NCI-H510A treated with DMSO at 0.1 percent for 48 hours (cell line): Measurements from ENCODE around the gene VPS33B.
"Not testable (repeated sequence)": the region's sequence is repeated elsewhere in the genome, so short reads cannot be mapped to it uniquely, and the experiment has no call there.

ENCODE experiments used
- DNase-seq: peaks from one replicate; lab custom pipeline; 2025; lab: John Stamatoyannopoulos, UW

VPS33B gene

DNA sequence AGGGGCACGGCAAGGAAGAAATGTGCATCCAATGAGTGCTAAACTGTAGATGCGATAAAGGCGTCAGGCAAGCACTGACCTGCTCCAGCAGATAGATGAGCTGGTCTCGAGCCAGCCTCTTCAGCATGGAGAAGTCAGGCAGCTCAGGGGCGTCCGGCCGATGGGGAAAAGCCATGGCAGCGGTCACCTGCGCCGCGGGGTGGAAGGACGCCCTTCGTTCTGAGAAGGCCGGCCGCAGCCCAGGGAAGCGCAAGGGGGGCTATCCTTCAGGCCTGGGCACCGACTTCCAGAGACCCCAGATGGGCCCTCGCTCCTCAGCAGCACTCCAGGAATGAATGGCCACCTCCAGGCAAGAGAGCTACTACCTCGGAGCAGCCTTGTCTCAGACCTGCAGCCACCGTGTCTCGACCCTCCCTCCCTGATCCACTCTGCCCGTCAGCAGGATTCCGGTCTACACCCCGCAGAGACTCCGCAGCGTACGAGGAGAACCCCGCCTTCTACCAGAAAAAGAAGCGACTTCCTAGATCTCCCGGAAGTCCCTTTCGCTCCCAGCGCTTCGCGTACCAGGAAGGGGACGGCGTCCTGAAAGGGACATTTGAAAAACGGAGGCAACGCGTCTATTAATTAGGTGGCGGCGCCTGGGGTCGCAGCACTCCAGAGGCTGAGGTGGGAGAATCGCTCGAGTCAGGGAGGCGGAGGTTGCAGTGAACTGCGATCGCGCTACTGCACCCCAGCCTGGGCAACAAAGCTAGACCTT, at the start of gene VPS33B:
TSS of gene VPS33B (minus strand) at position 520 of the 757 bp plus-strand sequence. CDS start at position 175, 345 bp downstream.
- DNase-seq = peak; percentile 66

DNA sequence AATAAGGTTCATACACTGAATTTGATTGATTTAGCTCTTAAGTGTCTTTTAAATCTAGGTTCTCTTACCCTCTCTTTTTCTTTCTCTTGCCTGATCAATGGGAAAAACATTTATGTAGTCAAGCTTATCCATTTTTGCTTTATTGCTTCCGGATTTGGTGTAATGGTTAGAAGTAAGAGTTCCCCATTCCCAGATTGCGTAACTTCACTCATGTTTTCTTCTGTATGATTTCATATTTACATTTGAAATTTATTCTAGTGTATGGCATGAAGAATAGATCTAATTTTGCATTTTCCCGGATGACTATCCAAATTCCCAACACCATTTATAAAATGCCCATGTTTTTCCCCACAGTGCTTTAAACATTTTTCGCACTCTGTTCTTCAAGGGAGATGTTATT, 49.8 kb upstream of the VPS33B start:
- no peak for DNase-seq

DNA sequence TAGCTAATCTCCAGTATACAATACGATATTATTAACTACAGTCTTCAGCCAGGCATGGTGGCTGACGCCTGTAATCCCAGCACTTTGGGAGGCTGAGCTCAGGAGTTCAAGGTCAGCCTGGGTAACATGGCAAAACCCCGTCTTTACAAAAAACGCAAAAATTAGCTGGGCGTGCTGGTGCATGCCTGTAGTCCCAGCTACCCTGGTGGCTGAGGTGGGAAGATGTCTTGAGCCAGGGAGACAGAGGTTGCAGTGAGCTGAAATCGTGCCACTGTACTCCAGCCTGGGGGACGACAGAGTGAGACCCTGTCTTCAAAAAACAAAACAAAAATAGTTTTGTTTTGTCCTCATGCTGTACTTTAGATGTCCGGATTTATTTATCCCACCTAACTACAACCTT, 48.5 kb upstream of the VPS33B start:
- DNase-seq = no peak

DNA sequence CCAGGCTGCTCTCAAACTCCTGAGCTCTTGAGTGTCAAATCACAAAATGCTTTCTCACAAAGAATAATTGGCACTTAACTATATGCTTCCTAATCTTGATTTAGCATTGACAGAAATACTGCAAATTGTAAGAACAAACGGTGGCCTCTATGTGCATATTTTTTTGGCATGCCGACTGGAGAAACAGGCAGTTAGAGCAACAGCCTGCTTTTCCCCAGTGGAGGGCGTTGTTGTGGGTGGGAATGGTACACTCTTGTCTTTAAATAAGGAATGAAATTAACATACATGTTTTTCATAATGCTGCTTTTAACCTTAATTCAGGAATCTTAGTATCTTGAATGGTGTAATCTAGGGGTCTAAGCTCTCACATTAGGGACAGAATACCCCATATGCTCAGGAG, 46.6 kb upstream of the VPS33B start:
- no peak for DNase-seq

DNA sequence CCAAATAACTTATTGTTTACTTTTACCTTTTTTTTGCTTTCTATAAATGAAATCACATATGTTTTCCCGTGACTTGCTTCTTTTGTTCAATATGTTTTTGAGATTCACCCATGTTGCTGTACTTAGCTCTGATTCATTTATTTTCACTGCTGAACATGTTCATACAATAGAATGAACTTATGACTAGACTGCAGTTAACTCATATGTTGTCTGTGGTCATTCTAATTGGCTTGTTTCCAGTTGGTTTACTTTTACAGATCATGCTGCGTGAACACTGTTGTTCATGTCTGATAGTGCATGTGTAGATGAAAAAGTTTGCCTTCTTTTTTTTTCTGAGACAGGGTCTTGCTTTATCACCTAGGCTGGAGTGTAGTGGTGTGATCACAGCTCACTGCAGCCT, 46.0 kb upstream of the VPS33B start:
- DNase-seq = no peak

DNA sequence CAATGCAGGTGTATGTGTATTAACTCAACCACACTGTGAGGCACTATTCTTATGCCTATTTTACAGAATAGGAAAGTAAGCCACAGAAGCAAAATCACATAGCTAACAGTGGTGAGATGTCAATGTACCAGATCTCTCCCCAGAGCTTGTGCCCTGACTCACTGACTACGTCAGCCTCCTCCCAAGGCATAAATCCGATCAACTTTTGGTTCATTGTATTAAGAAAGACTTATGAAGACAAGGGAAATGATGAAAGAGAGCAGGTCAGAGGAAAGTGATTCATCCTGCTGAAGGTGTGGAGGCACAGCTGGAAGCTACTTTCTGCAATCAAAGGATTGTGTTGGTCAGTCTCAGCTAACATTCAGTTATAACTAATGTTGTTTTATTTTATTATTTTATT, 44.6 kb upstream of the VPS33B start:
- no peak for DNase-seq

DNA sequence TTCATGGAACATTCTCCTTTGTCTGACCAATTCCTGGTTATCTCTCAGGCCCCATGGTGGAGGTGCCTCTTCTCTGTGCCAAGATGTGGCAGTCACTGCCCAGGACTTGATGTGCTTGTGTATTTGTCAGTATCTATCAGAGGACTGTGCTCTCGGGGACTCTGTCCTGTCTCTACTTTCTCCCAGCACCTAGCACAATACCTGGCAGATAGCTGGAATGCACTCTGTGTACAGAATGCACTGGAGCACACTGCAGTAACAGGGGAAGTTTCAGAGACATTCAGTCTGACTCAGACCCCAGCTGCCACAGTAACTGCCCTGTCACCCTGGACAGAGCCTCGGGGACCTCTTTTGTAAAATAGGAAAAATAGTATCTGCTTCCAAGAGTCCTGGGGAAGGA, 43.1 kb upstream of the VPS33B start:
- DNase-seq = no peak

DNA sequence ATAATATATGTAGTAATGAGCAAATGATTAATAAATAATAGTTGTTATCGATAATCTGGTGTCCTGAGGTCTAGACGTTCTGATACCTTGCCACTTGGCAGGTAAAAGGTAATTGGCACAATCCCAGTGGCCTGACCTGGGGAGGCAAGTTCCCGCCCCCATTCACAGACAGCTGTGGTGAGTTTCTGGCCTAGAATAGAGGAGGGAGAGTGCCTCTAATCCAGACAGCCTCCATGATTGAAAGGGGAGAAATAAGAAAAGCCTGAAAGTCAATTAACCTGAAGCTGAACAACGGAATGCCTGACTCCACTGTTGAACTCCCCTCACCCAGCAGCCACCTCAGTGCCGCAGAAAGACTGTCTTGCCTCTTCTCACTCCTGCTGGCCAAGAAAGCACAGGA, 39.6 kb upstream of the VPS33B start:
- DNase-seq = no peak

DNA sequence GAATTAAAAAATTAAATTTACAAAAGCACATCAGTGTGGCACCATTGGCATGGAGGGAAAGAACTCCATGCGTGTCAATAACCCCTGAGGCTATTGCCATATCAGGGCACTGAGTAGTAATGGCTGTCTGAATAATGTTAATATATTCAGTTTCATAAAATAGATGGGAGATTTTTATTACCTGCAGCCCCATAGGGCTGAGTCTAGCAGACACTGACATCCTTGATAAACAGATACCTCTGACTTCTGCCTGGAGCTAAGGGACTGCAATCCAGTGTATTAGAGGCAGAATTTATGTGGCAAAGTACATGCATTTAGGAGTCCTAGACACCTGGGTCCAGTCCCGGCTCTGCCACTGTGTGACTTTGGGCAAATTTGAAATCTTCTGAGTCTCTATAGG, 38.8 kb upstream of the VPS33B start:
- no peak for DNase-seq

DNA sequence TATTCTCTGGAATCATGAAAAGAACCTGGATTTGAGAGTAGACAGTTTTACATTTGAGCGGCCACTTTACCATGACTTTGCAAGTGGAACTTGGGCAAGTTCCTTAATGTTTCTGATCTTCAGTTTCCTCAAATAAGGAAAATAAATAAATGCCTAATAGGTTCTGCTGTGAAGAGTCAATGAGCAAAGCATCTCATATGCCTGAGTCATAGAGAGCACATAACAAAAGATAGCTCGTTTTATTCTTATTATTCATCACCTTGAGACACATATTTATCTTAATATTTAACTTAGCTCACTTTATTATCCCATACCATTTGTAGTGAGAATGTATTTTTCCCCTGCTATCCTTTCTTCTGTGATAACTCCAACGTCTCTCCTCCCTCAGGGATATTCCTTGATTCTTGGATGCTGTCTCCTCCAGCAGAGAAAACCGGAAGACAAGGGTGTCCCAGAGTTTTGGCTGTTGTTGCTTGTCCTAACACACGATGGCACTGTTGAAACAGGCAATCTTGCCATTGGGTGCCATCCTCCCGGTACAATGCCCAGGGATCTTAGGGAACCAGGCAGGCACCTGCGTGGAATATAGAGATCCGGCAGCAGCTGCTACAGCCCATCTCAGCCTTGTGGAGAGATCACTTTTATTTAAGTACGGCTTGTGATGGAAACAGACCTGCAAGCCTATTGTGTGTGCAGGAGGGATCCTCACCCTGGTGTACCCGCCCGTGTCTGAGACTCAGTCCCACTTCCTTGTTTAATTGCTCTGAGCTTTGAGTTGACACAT, 33.3 kb upstream of the VPS33B start:
- DNase-seq = peak; percentile 73

DNA sequence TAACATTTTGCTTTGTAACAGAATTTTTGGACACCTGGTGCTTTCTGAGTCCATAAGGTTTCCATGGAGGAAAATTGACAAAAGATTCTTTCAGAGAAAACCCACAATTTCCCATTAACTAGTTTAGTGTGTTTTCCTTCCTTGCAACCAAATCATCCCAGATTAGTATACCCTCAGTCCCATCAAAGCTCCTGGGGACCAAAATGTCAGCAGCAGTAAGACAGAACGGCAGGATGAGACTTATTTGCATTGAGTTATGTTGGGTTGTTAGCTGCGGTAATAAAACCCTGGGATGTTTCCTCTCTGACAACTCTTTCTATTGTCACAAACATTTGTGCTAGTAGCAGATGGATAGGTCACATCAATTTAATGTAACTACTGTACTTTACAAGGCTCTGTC, 32.4 kb upstream of the VPS33B start:
- no peak for DNase-seq

DNA sequence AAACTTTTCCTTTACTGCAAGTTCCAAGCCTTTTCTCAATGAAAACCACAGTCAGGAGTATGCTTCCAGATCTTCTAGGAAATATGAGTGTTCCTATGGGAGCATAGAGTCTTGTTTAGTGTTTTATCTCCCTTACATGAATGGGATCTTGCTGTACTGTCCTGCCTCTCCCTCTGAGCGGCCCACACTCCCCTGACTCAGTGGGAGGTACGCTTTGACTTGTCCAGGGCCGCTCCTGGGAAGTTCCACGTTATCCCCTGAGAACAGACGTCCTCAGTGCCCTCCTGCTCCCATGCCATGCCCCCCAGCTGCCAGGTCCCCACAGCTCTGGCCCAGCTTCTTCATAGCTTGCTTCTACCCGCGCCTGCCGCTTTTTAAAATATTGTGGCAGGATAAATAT, 28.9 kb upstream of the VPS33B start:
- DNase-seq = no peak

DNA sequence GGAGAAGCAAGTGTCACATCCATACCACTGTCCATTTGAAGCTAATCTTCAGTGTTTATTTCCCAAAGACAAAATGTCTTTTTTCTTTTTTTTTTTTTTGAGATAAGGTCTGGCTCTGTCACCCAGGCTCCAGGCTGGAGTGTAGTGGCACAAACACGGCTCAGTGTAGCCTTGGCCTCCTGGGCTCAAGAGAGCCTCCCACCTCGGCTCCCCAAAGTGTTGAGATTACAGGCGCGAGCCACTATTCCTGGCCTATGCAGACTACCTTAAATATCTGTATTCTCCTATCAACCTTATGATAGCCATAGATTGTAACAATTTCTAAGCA, 27.7 kb upstream of the VPS33B start:
- DNase-seq = no peak

DNA sequence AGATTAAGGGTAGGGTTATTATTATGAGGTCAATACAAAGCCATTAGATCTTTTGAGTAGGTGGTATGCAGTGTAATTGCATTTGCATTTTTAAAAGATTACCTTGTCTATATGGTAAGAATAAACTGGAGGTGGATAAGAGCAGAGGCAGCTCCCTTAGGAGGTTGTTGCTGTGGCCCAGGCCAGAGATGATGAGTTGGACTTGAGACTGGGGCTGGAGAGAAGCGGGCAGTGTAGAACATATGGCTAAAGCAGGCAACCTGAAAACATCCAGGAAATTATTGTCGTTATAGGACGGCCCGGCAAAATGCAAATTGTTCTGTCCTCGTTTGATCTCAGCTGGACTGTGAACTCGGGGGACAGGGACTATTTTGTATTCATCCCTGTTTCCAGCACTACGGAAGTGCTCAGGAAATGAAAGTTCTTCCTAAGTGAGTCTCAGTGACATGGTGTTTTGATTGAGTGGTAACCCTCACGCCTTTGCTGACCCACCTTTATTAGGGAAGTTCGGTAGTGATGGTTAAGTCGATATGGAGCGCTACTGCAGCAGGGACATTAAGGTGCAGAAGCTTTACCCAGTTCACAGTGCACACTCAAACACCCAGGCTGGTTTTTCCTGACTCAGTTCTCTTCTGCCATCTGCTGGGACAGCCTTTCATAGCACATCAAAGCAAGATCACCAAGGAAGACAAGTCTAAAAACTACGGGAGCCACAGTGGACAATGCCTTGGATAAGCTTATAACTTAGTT, 27.2 kb upstream of the VPS33B start:
- DNase-seq = peak; percentile 71

DNA sequence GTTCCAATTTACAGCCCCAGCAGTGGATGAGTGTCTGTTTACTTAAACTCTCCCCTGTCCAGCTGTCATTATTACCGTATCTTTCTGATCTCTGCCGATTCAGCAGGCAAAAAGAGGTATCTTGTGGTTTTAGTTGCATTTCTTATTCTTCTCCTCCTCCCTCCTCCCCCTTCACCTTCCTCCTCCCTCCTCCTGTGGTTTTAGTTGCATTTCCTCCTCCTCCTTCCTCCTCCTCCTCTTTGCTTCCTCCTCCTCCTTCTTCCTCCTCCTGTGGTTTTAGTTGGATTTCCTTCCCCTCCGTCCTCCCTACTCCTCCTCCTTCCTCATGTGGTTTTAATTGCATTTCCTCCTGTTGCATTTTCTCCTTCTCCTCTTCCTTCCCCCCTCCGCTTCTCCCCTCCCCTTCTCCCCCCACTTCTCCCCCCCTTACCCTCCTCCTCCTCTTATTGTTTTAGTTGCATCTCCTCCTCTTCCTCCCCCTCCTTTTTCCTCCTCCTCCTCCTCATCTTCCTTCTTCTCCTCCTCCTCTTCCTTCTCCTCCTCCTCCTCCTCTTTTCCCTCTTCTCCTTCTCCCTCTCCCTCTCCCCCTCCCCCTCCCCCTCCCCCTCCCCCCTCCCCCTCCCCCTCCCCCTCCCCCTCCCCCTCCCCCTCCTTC, 25.3 kb upstream of the VPS33B start:
- DNase-seq = no peak

DNA sequence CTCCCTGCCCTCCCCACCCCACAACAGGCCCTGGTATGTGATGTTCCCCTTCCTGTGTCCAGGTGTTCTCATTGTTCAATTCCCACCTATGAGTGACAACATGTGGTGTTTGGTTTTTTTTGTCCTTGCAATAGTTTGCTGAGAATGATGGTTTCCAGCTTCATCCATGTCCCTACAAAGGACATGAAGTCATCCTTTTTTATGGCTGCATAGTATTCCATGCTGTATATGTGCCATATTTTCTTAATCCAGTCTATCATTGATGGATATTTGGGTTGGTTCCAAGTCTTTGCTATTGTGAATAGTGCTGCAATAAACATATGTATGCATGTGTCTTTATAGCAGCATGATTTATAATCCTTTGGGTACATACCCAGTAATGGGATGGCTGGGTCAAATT, 23.7 kb upstream of the VPS33B start:
- not testable (repeated sequence) for DNase-seq

DNA sequence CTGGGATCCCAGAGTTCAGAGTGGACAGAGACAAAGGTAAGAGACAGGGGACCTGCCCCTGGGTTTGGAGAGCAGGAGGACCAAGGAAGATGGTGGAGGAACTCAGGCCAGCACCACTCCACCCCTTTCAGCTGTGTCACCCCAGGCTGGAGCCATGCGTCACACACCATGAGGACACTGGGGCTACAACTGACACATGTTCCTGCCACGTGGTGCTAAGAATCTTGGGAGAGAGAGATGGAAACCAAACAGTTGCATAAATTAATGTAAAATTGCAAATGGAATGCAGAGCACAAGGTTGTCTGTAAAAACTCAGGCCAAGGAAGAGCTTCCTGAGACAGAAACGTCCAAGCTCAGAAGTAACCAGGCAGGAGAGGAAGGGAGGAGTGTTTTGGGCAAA, 22.7 kb upstream of the VPS33B start:
- no peak for DNase-seq

DNA sequence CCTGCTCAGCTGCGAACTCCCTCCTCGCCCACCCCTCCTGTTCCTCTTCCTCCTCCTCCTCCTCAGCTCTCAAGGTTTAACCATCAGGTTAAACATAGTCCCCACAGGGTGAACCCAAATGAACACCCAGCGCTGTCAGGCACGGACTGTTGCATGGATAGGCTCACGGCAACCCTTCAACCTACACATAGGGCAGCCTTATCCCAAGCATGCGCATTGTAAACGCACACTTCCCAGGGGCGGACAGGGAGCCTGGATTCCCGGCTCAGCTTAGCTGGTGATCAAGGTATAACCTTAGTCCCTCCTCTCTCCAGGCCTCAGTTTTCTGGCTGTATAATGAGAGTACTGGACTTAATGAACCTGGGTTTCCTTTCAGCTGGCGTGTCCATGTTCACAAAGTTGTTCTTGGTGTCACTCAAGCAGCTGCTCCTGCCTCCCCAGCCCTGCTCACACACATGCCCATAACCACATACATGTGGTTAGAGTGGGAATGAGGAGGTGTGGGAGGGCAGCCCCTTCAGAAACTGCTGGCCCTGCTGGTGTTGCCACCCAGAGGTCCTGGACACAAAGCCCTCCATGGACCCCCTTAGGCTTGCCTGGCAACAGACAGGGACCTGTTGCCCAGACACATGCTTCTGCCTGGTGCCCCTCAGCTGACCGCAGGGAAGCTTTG, 20.9 kb upstream of the VPS33B start:
- no peak for DNase-seq

DNA sequence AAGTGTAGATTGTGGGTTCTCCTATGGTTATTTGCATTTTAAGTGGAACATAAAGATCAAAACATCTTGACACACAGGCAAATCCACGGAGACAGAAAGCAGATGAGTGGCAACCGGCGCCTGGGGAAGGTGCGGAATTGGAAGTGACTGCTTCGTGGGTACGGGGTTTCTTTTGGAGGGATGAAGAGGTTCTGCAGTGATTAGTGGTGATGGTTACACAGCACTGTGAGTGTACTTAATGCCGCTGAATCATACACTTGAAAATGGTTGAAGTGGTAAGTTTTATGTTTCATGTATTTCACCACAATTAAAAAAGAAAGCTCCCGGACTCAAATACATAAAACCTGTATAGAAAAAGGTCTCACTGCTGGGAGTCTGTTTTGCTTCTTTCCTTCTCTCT, 18.5 kb upstream of the VPS33B start:
- peak; percentile 14 for DNase-seq

DNA sequence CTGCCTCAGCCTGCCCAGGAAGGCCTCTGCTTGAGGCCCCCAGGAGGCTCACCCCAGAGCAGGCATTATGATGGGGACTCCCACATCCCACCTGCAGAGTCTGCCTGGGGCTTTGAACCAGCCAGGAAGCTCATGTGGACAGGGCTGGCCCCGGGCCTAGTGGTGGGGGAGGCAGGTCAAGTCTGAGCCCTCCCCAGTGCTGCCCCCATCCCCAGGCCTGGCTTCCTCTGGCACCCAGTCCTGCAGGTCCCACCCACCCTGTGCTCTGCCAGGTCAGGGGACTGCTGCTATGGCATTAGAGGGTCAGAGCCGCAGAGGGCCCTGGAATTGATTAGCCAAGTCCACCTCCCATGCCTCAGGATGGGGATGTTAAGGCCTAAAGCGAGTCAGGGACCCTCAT, 17.6 kb upstream of the VPS33B start:
- DNase-seq = no peak

DNA sequence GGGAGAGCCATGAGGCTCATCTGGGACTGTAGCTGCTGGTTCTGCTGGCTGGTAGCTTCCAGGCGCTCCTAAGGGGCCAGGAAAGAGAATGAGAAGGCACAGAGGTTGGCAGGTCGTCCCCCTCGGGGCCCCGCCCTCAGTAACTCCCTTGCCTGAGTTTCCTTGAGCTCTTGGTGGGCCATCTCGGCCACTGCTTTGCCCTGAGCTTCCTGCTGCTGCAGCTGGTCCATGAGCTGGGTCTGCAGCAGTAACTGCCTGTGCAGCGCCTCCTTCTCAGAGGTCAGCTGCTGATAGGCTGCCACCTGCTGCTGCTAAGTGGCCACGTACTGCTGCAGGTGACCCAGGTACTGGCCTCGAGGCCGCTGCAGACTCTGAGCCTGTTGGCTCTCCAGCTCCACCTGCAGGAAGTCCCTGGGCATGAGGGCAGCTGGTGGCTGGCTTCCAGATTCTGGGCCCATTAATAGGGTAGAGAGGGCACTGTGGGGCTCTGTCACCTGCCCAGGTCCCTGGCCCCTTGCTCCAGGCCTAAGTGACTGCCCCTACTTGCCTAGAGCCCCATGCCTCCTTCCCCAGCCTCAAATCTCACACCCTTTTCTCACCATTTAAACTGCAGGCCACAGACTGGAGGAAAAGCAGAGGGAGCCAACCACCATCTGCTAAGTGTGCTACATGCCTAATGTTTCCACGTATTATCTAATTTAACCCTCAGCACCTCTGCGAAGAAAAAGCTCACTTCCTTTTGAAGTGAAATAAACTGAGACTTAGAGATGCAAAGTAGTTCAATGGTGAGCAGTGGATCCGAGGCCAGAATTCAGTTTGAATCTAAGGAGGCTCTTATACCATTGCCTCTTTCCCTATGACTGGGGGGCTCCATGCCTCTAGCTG, 10.8 kb upstream of the VPS33B start:
- DNase-seq = peak; percentile 73
